Activated naive CD8-positive, alpha-beta T cell (primary cell): ENCODE measurements around the gene EFCAB14.
A peak's percentile ranks its signal among the peaks of the same experiment; 100 is the strongest.
"Not testable (repeated sequence)": the region's sequence is repeated elsewhere in the genome, so short reads cannot be mapped to it uniquely, and the experiment has no call there.

ENCODE experiments used
- H3K27ac Mint-ChIP-seq: one replicate; pipeline ENCODE4 v1.8.0; 2021; ENCODE audit warnings: mixed read lengths
- H3K27me3 Mint-ChIP-seq: one replicate; pipeline ENCODE4 v1.8.0; 2021; ENCODE audit warnings: mixed read lengths
- H3K36me3 Mint-ChIP-seq: one replicate; pipeline ENCODE4 v1.8.0; 2021; ENCODE audit warnings: mixed read lengths
- H3K4me1 Mint-ChIP-seq: one replicate; pipeline ENCODE4 v1.8.0; 2021; ENCODE audit warnings: low read depth, mixed read lengths
- H3K4me3 Mint-ChIP-seq: one replicate; pipeline ENCODE4 v1.8.0; 2021; ENCODE audit warnings: mild to moderate bottlenecking, mixed read lengths
- H3K9me3 Mint-ChIP-seq: one replicate; pipeline ENCODE4 v1.8.0; 2021; ENCODE audit warnings: low read depth, mixed read lengths

Gene EFCAB14

DNA sequence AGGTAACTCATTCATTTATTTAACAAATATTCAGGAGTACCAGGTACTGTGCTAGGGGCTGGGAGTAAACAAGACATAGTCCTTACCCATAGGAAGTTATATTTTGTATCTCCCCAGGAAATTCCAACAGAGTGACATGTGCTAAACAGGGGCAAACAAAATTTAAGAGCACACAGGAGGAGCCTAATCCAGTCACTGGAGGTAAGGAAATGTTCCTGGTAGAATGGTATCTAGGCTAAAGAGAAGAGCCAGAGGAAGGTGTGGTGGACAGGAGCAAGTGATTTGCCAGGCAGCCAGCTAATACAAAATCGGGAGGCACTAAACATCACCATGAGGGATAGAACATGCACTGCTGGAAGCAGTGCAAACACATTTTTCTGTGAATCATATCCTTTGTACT, 36.9 kb downstream of the EFCAB14 start:
- no peak overlapping the region for H3K27ac Mint-ChIP-seq
- H3K9me3 Mint-ChIP-seq, result no peaks in the 10 kb centered on the region
- H3K36me3 Mint-ChIP-seq, result peaks cover 9% of the 10 kb centered on the region
- no peaks in the 10 kb centered on the region for H3K27me3 Mint-ChIP-seq
- no peak overlapping the region for H3K4me3 Mint-ChIP-seq
- peaks cover 12% of the 10 kb centered on the region for H3K4me1 Mint-ChIP-seq

DNA sequence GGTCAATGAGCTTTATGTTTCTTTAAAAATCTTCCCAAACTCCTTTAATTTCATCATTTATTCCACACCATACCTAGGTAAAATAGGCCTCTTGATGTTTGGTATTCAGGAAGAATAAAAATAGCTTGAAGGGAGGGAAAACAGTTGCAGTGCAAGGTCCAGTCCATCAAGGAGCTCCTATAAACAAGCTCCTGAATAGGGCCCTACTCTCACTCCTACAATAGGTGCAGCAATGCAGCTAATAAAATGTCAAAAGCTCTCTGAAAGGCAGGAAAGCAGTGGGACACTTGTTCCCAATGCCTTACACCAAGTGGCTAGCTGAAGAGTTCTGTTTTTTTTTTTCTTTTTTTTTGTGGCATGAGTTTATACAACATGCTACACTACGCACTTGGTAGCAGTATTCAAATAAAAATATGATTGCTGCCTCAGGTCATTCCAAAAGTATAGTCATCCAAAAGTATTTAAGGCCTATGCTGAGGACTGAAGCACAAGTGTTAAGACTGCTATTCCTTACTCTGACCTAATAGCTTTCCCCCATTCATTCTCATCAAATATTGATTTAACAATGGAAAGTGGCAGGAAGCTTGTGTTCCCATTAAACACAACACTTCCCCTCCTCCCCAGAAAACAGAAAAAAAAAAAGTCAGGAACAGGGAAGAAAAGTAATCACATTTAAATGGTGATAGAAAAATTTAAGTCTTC, 37.4 kb downstream of the EFCAB14 start:
- H3K27me3 Mint-ChIP-seq, result no peaks in the 10 kb centered on the region
- H3K4me3 Mint-ChIP-seq, result no peak overlapping the region
- no peaks in the 10 kb centered on the region for H3K9me3 Mint-ChIP-seq
- peaks cover 14% of the 10 kb centered on the region for H3K4me1 Mint-ChIP-seq
- H3K27ac Mint-ChIP-seq, result no peak overlapping the region
- peaks cover 9% of the 10 kb centered on the region for H3K36me3 Mint-ChIP-seq

DNA sequence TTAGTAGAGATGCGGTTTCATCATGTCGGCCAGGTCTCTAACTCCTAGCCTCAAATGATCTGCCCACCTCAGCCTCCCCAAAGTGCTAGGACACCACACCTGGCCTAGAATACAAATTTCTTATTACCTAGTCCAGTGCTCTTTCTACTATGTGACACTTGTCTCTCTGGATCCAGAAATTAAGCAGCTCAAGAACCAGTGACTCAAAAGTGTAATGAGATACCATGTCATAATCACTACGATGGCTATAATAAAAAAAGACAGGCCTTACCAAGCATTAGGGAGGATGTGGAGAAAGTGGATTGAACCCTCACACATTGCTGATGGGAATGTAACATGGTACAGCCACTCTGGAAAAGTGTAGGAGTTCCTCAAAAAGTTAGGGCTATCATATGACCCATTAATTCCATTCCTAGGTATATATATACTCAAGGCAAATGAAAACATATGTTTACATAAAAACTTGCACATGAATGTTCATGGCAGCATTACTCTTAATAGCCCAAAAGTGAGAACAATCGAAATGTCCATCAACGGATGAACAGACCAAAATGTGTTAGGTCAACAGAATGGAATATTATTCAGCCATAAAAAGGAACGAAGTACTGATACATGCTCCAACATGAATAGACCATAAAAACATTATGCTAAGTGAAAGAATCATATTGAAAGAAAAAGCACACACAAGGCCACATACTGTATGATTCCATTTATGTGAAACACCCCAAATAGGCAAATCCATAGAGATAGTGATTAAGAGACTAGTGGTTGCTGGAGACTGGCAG, 38.9 kb downstream of the EFCAB14 start:
- Mint-ChIP-seq H3K27ac (no peak overlapping the region), H3K36me3 (peaks cover 12% of the 10 kb centered on the region), H3K9me3 (no peaks in the 10 kb centered on the region)

DNA sequence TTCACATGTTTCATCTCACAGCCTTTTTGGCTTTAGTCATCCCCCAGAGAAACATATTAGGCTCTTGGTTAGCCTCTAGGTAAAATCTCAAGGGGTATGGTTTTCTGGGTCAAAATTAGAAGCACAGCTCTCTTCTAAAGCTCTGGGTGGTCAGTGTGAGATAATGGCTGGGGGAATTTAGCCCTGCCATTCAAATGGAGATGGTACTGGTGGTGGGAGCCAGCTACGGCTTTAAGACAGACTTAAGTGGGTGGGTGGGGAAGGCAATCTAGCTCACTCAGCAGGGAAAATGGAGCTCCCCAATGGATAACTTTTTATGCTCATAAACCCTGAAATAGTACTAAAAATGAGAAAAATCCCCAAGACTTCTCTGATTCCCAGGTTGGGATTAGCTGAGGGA, 41.6 kb downstream of the EFCAB14 start:
- H3K4me1 Mint-ChIP-seq, result peaks cover 36% of the 10 kb centered on the region
- H3K27me3 Mint-ChIP-seq, result no peaks in the 10 kb centered on the region
- peaks cover 14% of the 10 kb centered on the region for H3K36me3 Mint-ChIP-seq
- peak overlapping the region; percentile 88 for H3K27ac Mint-ChIP-seq
- no peak overlapping the region for H3K4me3 Mint-ChIP-seq
- no peaks in the 10 kb centered on the region for H3K9me3 Mint-ChIP-seq

More for the DNA sequence above, 38.9 kb downstream of the EFCAB14 start:
- Mint-ChIP-seq H3K4me3 (no peak overlapping the region), H3K4me1 (peaks cover 28% of the 10 kb centered on the region), H3K27me3 (no peaks in the 10 kb centered on the region)

DNA sequence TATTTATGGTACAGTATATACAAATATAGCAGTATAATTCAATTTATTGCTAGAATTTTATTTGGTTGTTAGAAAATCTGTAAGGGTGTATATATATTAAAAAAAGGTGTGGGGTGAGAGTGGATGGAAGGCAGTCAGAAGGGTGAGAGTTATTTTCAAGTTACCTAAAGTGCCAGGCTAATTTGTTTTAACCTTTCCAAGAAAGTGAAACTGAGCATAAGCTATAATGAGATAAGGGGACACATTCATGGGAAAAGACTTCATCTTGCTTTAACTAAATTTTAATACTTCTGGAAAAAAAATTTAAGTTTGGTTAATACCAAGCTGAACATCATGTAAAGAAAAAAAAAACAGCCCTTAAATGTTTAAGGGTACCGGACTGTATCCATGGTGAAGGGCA, 42.4 kb downstream of the EFCAB14 start:
- Mint-ChIP-seq H3K36me3 (peaks cover 14% of the 10 kb centered on the region), H3K27ac (peak overlapping the region; percentile 88), H3K9me3 (no peaks in the 10 kb centered on the region), H3K4me3 (peak overlapping the region; percentile 49), H3K4me1 (peaks cover 36% of the 10 kb centered on the region), H3K27me3 (no peaks in the 10 kb centered on the region)

DNA sequence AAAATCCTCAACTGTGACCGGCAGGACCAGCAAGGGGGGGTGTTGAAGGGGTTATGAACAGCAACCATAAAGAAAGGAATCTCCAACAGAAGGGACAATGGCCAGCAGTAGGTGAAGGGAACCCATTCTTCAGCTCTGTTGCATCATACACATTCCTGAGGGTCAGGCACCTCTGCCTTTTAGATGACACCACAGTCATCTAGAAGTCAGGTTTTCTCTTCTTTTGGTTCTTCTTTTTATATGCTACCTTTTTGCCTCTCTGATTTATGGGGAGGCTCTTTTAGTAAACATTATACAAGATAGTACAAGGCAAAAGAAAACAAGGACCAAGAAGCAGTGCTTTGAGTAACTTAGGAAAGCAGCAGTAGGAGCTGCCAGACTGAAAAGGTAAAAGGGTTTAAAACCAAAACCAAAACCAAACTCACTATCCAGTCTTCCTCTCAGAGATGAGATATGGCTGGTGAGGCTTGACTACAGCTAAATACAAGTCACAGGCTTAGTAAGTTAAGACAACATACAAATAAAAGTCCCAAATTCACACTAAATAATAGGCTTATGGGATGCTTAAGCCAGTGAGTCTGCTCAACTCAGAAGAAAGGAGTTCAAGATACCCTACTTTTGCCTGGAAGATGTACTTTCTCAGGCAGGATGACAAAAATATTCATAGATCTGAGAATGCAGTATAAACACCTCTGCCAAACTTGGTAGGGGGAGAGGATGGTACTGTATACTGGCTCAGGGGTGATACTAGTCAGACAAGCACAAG, 43.2 kb downstream of the EFCAB14 start:
- H3K4me3 Mint-ChIP-seq, result peak overlapping the region; percentile 49
- peaks cover 36% of the 10 kb centered on the region for H3K4me1 Mint-ChIP-seq
- no peaks in the 10 kb centered on the region for H3K9me3 Mint-ChIP-seq
- H3K36me3 Mint-ChIP-seq, result peaks cover 12% of the 10 kb centered on the region
- peak overlapping the region; percentile 88 for H3K27ac Mint-ChIP-seq
- no peaks in the 10 kb centered on the region for H3K27me3 Mint-ChIP-seq

DNA sequence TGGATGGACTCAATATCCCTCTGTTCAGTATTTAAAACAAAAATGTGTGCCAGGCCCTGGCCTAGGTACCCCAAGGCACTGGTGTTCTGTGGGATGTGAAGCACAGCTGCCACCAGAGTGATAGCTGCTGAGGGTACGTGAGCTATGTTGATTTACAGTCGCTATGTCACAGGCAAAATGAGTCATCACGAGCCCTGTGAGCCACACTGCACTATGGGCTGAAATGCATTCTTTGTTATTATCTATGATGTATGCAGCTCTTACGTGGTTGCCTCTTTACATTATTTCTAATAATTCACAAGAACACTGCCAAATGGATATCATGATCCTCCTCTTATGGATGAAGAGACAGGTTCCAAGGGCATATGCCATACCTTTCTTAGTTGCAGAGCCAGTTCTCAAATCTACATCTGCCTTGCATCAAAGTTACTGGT, 45.1 kb downstream of the EFCAB14 start:
- peak overlapping the region; percentile 72 for H3K27ac Mint-ChIP-seq

DNA sequence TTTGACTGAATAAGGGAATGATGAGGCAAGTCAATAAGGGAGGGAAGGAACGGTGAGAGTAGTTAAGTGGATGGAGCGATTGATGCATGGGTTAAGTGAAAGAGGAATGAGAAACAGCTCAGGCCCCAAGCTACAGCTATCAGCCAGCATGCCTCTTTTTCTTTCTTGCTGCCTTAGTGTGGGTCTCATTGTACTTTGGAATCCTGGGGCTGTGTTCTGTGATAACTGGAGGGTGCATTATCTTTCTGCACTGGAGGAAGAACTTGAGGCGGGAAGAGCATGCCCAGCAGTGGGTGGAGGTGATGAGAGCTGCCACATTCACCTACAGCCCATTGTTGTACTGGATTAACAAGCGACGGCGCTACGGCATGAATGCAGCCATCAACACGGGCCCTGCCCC, 46.2 kb downstream of the EFCAB14 start:
- H3K4me1 Mint-ChIP-seq, result peaks cover 34% of the 10 kb centered on the region
- H3K9me3 Mint-ChIP-seq, result no peaks in the 10 kb centered on the region
- no peak overlapping the region for H3K27ac Mint-ChIP-seq
- no peak overlapping the region for H3K4me3 Mint-ChIP-seq
- H3K27me3 Mint-ChIP-seq, result no peaks in the 10 kb centered on the region
- peaks cover 6% of the 10 kb centered on the region for H3K36me3 Mint-ChIP-seq

More for the DNA sequence above, 45.1 kb downstream of the EFCAB14 start:
- H3K27me3 Mint-ChIP-seq, result no peaks in the 10 kb centered on the region
- no peak overlapping the region for H3K4me3 Mint-ChIP-seq
- peaks cover 8% of the 10 kb centered on the region for H3K36me3 Mint-ChIP-seq
- peaks cover 36% of the 10 kb centered on the region for H3K4me1 Mint-ChIP-seq
- no peaks in the 10 kb centered on the region for H3K9me3 Mint-ChIP-seq

DNA sequence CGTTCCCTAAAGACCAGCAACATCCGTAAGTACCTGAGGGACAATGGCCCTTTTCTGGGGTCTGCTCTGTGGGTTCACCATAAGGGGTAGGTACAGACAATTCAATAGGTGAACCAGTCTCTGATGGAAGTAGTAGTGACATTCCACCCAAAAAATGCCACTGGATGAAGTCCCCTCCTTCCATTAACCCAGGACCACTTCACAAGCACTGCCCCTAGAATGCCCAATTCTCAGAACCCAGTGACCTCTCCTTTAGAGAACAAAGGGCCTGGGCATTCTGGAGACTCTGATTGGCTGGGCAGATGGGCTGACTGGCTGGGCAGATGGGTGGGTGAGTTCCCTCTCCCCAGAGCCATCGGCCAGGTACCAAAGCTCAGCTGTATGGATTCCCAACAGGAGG, 47.4 kb downstream of the EFCAB14 start, which contains the start of gene TEX38:
TEX38 (plus strand) TSS at position 301 of the 400 bp plus-strand sequence; CDS start at position 382, 81 bp downstream.
- Mint-ChIP-seq H3K27me3 (no peaks in the 10 kb centered on the region), H3K9me3 (no peaks in the 10 kb centered on the region), H3K4me3 (no peak within 1 kb of the TSS), H3K36me3 (peaks cover 6% of the 10 kb centered on the region), H3K27ac (no peak within 1 kb of the TSS), H3K4me1 (peaks cover 36% of the 10 kb centered on the region)

DNA sequence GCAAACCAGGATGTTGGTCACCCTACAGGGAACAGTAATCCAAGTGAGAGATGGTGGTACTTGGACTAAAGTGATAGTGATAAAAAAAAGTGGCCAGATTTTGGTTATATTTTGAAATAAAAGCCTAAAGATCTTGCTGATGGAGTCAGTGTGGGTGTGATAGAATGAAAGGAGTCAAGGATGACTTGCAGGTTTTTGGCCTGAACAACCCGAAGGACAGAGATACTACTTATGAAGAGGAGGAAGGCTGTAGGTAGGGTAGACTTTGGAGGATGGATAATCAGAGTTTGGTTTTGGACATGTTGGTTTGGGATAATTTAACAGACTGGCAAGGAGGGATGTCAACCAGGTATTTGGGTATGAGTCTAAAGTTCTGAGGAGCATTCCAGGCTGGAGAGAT, 48.8 kb downstream of the EFCAB14 start:
- Mint-ChIP-seq H3K4me3 (no peak overlapping the region), H3K9me3 (no peaks in the 10 kb centered on the region), H3K27ac (no peak overlapping the region), H3K27me3 (no peaks in the 10 kb centered on the region), H3K4me1 (peaks cover 26% of the 10 kb centered on the region), H3K36me3 (peaks cover 3% of the 10 kb centered on the region)

DNA sequence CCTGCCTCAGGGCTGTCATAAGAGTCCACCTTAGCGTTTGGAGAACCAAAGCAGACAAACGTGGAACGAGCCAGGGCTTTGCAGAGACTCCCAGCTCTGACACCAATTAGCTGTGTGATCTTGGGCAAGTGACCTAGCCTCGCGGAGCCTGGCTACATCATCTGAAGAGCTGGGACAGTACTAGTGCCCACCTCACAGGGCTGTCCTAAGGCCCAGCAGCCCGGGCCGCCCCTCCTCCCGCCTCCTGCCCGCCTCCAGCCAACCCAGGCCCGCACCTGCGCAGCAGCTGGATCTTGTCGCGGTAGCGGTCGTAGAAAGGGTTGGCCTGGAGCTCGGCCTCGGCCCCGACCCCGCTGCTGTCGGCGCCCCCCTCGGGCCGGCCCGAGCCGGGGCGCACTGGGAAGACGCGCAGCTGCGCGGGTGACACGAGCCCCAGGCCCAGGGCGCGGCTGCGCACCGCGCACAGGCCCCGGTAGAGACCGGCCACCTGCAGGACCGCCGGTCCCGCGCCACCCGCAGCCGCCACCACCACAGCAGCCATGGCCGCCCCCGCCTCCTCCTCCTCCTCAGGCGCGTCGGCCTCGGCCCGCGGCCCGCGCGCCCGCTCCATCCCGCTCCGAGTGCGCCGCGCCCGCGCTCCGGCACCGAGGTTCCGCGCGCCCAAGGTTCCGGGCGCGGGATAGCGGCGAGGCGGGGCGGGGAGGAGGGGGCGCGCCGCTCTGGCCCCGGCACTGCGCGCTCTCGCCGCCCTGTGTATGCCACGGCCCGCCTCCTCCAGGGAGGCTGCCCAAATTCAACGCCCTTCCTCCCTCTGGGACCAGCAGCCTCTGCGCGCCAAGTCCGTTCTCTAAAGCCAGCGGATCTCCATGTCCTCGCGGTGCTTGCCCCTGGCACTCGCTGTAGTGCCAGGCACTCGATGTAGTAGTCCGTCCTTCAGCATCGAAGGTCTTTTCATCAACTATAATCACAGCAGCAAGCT, 50.8 kb downstream of the EFCAB14 start, which contains the start of gene ATPAF1:
ATPAF1 (minus strand) TSS at position 583 of the 979 bp plus-strand sequence; CDS start at position 541, 42 bp downstream.
- no peaks in the 10 kb centered on the region for H3K36me3 Mint-ChIP-seq
- H3K9me3 Mint-ChIP-seq, result no peaks in the 10 kb centered on the region
- peaks cover 18% of the 10 kb centered on the region for H3K4me1 Mint-ChIP-seq
- H3K4me3 Mint-ChIP-seq, result peak within 1 kb of the TSS; percentile 90
- peak within 1 kb of the TSS; percentile 75 for H3K27ac Mint-ChIP-seq
- no peaks in the 10 kb centered on the region for H3K27me3 Mint-ChIP-seq

DNA sequence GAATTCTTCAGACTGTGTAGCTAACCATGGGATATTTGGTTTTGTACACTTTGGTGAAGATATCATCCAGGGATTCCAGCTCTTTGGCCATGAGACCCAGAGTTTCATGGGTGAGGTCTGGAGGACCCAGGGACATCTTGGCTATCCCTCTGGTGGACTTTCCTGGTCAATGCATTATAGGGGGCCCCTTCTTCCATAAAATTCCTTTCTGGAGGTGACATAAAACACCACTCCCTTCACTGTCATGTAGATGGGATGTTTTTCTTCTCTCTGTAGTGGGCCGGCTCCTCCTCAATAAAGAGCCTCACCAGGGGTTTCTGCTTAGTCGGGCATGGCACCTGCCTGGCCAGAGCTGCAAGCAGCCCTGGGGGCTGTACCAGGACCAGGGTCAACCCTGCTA, 52.9 kb downstream of the EFCAB14 start:
- Mint-ChIP-seq H3K9me3 (no peaks in the 10 kb centered on the region), H3K27me3 (no peaks in the 10 kb centered on the region), H3K4me3 (peak overlapping the region; percentile 90), H3K27ac (no peak overlapping the region), H3K4me1 (peaks cover 18% of the 10 kb centered on the region), H3K36me3 (no peaks in the 10 kb centered on the region)

DNA sequence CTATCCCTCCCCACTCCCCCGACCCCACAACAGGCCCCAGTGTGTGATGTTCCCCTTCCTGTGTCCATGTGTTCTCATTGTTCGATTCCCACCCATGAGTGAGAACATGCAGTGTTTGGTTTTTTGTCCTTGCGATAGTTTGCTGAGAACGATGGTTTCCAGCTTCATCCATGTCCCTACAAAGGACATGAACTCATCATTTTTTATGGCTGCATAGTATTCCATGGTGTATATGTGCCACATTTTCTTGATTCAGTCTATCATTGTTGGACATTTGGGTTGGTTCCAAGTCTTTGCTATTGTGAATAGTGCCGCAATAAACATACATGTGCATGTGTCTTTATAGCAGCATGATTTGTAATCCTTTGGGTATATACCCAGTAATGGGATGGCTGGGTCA, 56.0 kb downstream of the EFCAB14 start:
- not testable (repeated sequence) for H3K27me3 Mint-ChIP-seq, H3K4me3 Mint-ChIP-seq, H3K9me3 Mint-ChIP-seq, H3K27ac Mint-ChIP-seq, H3K36me3 Mint-ChIP-seq
- H3K4me1 Mint-ChIP-seq, result peaks cover 22% of the 10 kb centered on the region

DNA sequence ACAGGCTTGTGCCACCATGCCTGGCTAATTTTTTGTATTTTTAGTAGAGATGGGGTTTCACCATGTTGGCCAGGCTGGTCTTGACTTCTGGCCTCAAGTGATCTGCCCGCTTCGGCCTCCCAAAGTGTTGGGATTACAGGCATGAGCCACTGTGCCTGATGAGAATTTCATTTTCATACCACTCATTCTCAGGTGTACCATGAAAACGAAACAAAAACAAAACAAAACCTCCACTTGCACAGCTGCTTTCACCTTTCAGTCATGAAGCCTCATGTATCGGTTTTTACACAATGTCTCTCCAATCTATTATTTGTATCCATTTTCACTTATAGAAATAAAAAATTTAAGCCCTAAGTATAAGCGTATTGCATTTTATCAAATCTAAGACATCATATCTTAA, 58.8 kb downstream of the EFCAB14 start:
- peaks cover 14% of the 10 kb centered on the region for H3K36me3 Mint-ChIP-seq
- H3K4me1 Mint-ChIP-seq, H3K27ac Mint-ChIP-seq, H3K27me3 Mint-ChIP-seq, H3K4me3 Mint-ChIP-seq, H3K9me3 Mint-ChIP-seq: not testable (repeated sequence)
